HEK293T (cell line): ENCODE data around the gene MPO.

ENCODE experiments used
- CTCF ChIA-PET: fragments of 350-600 bp; formaldehyde crosslinking; extraction: SDS; loops from one replicate; lab custom pipeline; 2021; ENCODE audit warnings: antibody characterized with exemption, inconsistent platforms; lab: Yijun Ruan, JAX
- POLR2A ChIA-PET: fragments of 350-600 bp; formaldehyde crosslinking; extraction: SDS; loops from one replicate; lab custom pipeline; 2020; ENCODE audit warnings: antibody characterized with exemption, inconsistent platforms; lab: Yijun Ruan, JAX
- DNase-seq: peaks from one replicate; pipeline ENCODE4 v3.0.0; 2012; ENCODE audit warnings: mixed read lengths; ENCODE audit errors: extremely low spot score
- ARNT ChIP-seq: fragments of 450-650 bp; IDR thresholded peaks from 2 replicates; pipeline ENCODE4 v1.6.1; 2017; ENCODE audit warnings: mild to moderate bottlenecking
- BHLHE40 ChIP-seq: fragments of 450-650 bp; IDR thresholded peaks from 2 replicates; pipeline ENCODE4 v1.6.1; 2016; ENCODE audit warnings: mild to moderate bottlenecking, moderate library complexity, borderline replicate concordance
- CTBP1 ChIP-seq: fragments of 450-650 bp; IDR thresholded peaks from 2 replicates; pipeline ENCODE4 v1.6.1; 2016; ENCODE audit warnings: borderline replicate concordance
- ELF4 ChIP-seq: fragments of 450-650 bp; IDR thresholded peaks from 2 replicates; pipeline ENCODE4 v1.6.1; 2017; ENCODE audit warnings: antibody characterized with exemption
- FOXA1 ChIP-seq: fragments of 450-650 bp; IDR thresholded peaks from 2 replicates; pipeline ENCODE4 v1.6.1; 2016; ENCODE audit warnings: mild to moderate bottlenecking
- FOXK2 ChIP-seq: fragments of 450-650 bp; IDR thresholded peaks from 2 replicates; pipeline ENCODE4 v1.6.1; 2016; ENCODE audit warnings: mild to moderate bottlenecking
- FOXM1 ChIP-seq: fragments of 450-650 bp; IDR thresholded peaks from 2 replicates; pipeline ENCODE4 v1.6.1; 2017; ENCODE audit warnings: mild to moderate bottlenecking, borderline replicate concordance
- HDGF ChIP-seq: fragments of 450-650 bp; IDR thresholded peaks from 2 replicates; pipeline ENCODE4 v1.6.1; 2017; ENCODE audit warnings: antibody characterized with exemption, borderline replicate concordance
- L3MBTL2 ChIP-seq: fragments of 450-650 bp; conservative IDR thresholded peaks from 2 replicates; pipeline ENCODE4 v1.6.1; 2016; ENCODE audit warnings: mild to moderate bottlenecking
- LEF1 ChIP-seq: fragments of 450-650 bp; IDR thresholded peaks from 2 replicates; pipeline ENCODE4 v1.6.1; 2017; ENCODE audit warnings: mild to moderate bottlenecking, borderline replicate concordance
- NFRKB ChIP-seq: fragments of 450-650 bp; IDR thresholded peaks from 2 replicates; pipeline ENCODE4 v1.6.1; 2016; ENCODE audit warnings: mild to moderate bottlenecking, moderate library complexity
- PKNOX1 ChIP-seq: fragments of 450-650 bp; IDR thresholded peaks from 2 replicates; pipeline ENCODE4 v1.6.1; 2016
- SP1 ChIP-seq: fragments of 450-650 bp; IDR thresholded peaks from 2 replicates; pipeline ENCODE4 v1.6.1; 2017
- SUZ12 ChIP-seq: fragments of 450-650 bp; IDR thresholded peaks from 2 replicates; pipeline ENCODE4 v1.6.1; 2016; ENCODE audit warnings: mild to moderate bottlenecking
- TARDBP ChIP-seq: fragments of 450-650 bp; IDR thresholded peaks from 2 replicates; pipeline ENCODE4 v1.6.1; 2016
- ZNF384 ChIP-seq: fragments of 450-650 bp; IDR thresholded peaks from 2 replicates; pipeline ENCODE4 v1.6.1; 2016

MPO gene

GRCh38 chr17:58265902-58266875 lies 14.5 kb downstream of the MPO start:
- CTCF ChIA-PET, result no interaction called here
- TF ChIP-seq NFRKB (no peak), SUZ12 (no peak), ARNT (no peak), PKNOX1 (no peak), CTBP1 (no peak), BHLHE40 (no peak), ELF4 (no peak), SP1 (no peak), TARDBP (no peak), FOXK2 (no peak), L3MBTL2 (no peak)

GRCh38 chr17:58265271-58265670 lies 15.5 kb downstream of the MPO start:
- ChIA-PET POLR2A (no interaction called here), CTCF (no interaction called here)
- TF ChIP-seq FOXK2 (no peak), NFRKB (no peak), L3MBTL2 (no peak), LEF1 (no peak), SUZ12 (no peak), TARDBP (no peak), HDGF (no peak), PKNOX1 (no peak), FOXA1 (no peak), SP1 (no peak), ZNF384 (no peak), FOXM1 (no peak), BHLHE40 (no peak), ARNT (no peak), CTBP1 (no peak), ELF4 (no peak)
- DNase-seq, result no peak

More at GRCh38 chr17:58265902-58266875, 14.5 kb downstream of the MPO start:
- POLR2A ChIA-PET, result no interaction called here
- no peak for DNase-seq

- ChIA-PET CTCF (no interaction called here), POLR2A (no interaction called here)
- no peak for DNase-seq
- TF ChIP-seq TARDBP (no peak), FOXK2 (no peak), FOXA1 (no peak), PKNOX1 (no peak), SUZ12 (no peak)
Observed at GRCh38 chr17:58264407-58265103, 16.2 kb downstream of the MPO start.

- no peak for DNase-seq
- ChIA-PET CTCF (no interaction called here), POLR2A (no interaction called here)
- no peak for TF ChIP-seq NFRKB
- no peak for TF ChIP-seq SP1
- TF ChIP-seq L3MBTL2, result no peak
- no peak for TF ChIP-seq FOXA1
- no peak for TF ChIP-seq ARNT
- no peak for TF ChIP-seq FOXM1
- TF ChIP-seq BHLHE40, result no peak
- no peak for TF ChIP-seq ELF4
- no peak for TF ChIP-seq HDGF
- no peak for TF ChIP-seq PKNOX1
- TF ChIP-seq CTBP1, result no peak
- no peak for TF ChIP-seq TARDBP
- TF ChIP-seq LEF1, result no peak
- no peak for TF ChIP-seq ZNF384
- no peak for TF ChIP-seq SUZ12
- TF ChIP-seq FOXK2, result no peak
Observed at GRCh38 chr17:58263773-58264172, 17.0 kb downstream of the MPO start.

- no peak for DNase-seq
- CTCF ChIA-PET, result no interaction called here
- POLR2A ChIA-PET, result no interaction called here
- no peak for TF ChIP-seq PKNOX1
- TF ChIP-seq FOXA1, result no peak
- TF ChIP-seq TARDBP, result no peak
- TF ChIP-seq LEF1, result no peak
- TF ChIP-seq NFRKB, result no peak
- no peak for TF ChIP-seq L3MBTL2
- TF ChIP-seq HDGF, result no peak
- no peak for TF ChIP-seq FOXK2
- no peak for TF ChIP-seq BHLHE40
- no peak for TF ChIP-seq CTBP1
- no peak for TF ChIP-seq ZNF384
- no peak for TF ChIP-seq FOXM1
- no peak for TF ChIP-seq ELF4
- no peak for TF ChIP-seq ARNT
- no peak for TF ChIP-seq SUZ12
- TF ChIP-seq SP1, result no peak
Observed at GRCh38 chr17:58262149-58262548, 18.6 kb downstream of the MPO start.
